ENCODE data around the gene OR10H1. TPM values are rescaled to one million over a fixed set of nuclear protein-coding genes. Genes with fewer than 3 reads are reported as not detected.
"Not testable (repeated sequence)": the region's sequence is repeated elsewhere in the genome, so short reads cannot be mapped to it uniquely, and the experiment has no call there.

The OR10H1 gene
- total RNA-seq, 1 experiment from 2014 or later = 0.17 TPM

GRCh38 chr19:15810335-15810734 lies 5.1 kb downstream of the OR10H1 start:
- ATAC-seq (peak; percentile 60), DNase-seq (ENCODE audit: low read depth, low spot score) (no peak)
- ChIA-PET CTCF (interaction anchor here (1.0 to 1.7 kb wide), 7 partner anchors 9 to 232 kb away, joined by 3 to 8 read pairs (median 4); partner anchors contain the start of gene CYP4F11), POLR2A (interaction anchor here (1.3 kb wide), 1 partner anchor 375 kb away, joined by 3 read pairs; the partner anchor contains the start of gene FAM32A), RAD21 (ENCODE audit: low non-redundant PET in 1 of 2, low total read pairs in 2 of 2, uncharacterized antibody in 2 of 2, unreplicated experiment in 2 of 2) (interaction anchor here (0.7 to 1.0 kb wide), 2 partner anchors 180 to 181 kb away, joined by 3 read pairs; no protein-coding TSS in a partner anchor)
- Histone ChIP-seq H4K20me1 (ENCODE audit: insufficient read depth) (no peaks in the 10 kb centered on the region), H3K9me3 (ENCODE audit: control insufficient read depth in 1 of 2, insufficient read depth in 1 of 2, low read depth in 1 of 2, low read length in 2 of 2) (no peaks in the 10 kb centered on the region), H3K36me3 (ENCODE audit: control insufficient read depth in 1 of 2, insufficient read depth in 2 of 2, low read length in 2 of 2) (no peaks in the 10 kb centered on the region), H3K9ac (ENCODE audit: low read length) (peak overlapping the region; percentile 12; the same call in 1 of the 2 replicates), H3K79me2 (ENCODE audit: insufficient read depth, low read length) (no peaks in the 10 kb centered on the region), H3K4me1 (ENCODE audit: control insufficient read depth in 1 of 2, insufficient read depth in 2 of 2, low read length in 2 of 2) (peaks cover 27 to 44% of the 10 kb centered on the region in 2 experiments), H2AFZ (ENCODE audit: low read depth, low read length, poor library complexity, severe bottlenecking) (peak overlapping the region; percentile 40), H3K4me3 (replicated peaks in 1 of 2; ENCODE audit: low read depth in 1 of 2, low read length in 2 of 2) (no peak overlapping the region), H3K9me2 (ENCODE audit: insufficient read depth) (no peaks in the 10 kb centered on the region), H3K27ac (ENCODE audit: low read depth, low read length) (no peak overlapping the region), H3K27me3 (ENCODE audit: insufficient read depth, low read length) (no peaks in the 10 kb centered on the region), H3K4me2 (ENCODE audit: low read length) (peak overlapping the region; percentile 45)
- intact Hi-C loops (cut with micrococcal nuclease) = loop anchor here (1.0 kb wide), 2 partner anchors 181 to 226 kb away; no protein-coding TSS in a partner anchor
- no TSS peak for BruUV-seq (replicated peaks)
- no peak for TF ChIP-seq ATF3 (IDR thresholded peaks at IDR 0.05)
- TF ChIP-seq CBX3 (IDR thresholded peaks at IDR 0.05; ENCODE audit: low read depth) = peak; percentile 28; the same call in 1 of the 2 replicates
- TF ChIP-seq EZH2phosphoT487 (IDR thresholded peaks at IDR 0.05; ENCODE audit: borderline replicate concordance) = no peak
- no peak for TF ChIP-seq YY1 (IDR thresholded peaks at IDR 0.05; ENCODE audit: extremely low read depth, insufficient replicate concordance, low read depth, low read length)
- TF ChIP-seq FOSL1 (IDR thresholded peaks at IDR 0.05; ENCODE audit: low read depth) = no peak
- TF ChIP-seq EZH2 (IDR thresholded peaks at IDR 0.05) = no peak
- TF ChIP-seq ZNF274 (IDR thresholded peaks at IDR 0.05; ENCODE audit: low read depth, low read length) = no peak
- TF ChIP-seq JUND (IDR thresholded peaks at IDR 0.05) = 0 out of 2 replicates have a peak, but pooled peaks have one; percentile 8
- TF ChIP-seq RAD21 (IDR thresholded peaks at IDR 0.05; ENCODE audit: low read depth) = peak; percentile 79
- peak; percentile 63 to 79 (median 67); a peak in 5 of 6 replicates for TF ChIP-seq CTCF (IDR thresholded peaks at IDR 0.05 in 2 of 3, conservative IDR thresholded peaks at IDR 0.05 in 1 of 3; ENCODE audit: borderline replicate concordance in 1 of 3, insufficient read depth in 1 of 3, low read depth in 2 of 3, low read length in 2 of 3)

GRCh38 chr19:15794279-15794678 lies 21.2 kb downstream of the OR10H1 start:
- H3K4me1 ChIP-seq (ENCODE audit: control insufficient read depth in 1 of 2, insufficient read depth in 2 of 2, low read length in 2 of 2); H3K79me2 ChIP-seq (ENCODE audit: insufficient read depth, low read length); H3K9me3 ChIP-seq (ENCODE audit: control insufficient read depth in 1 of 2, insufficient read depth in 1 of 2, low read depth in 1 of 2, low read length in 2 of 2); DNase-seq (ENCODE audit: low read depth, low spot score); H3K9me2 ChIP-seq (ENCODE audit: insufficient read depth); POLR2A ChIA-PET; H3K4me3 ChIP-seq (replicated peaks in 1 of 2; ENCODE audit: low read depth in 1 of 2, low read length in 2 of 2); intact Hi-C loops (cut with micrococcal nuclease); H2AFZ ChIP-seq (ENCODE audit: low read depth, low read length, poor library complexity, severe bottlenecking); RAD21 ChIA-PET (ENCODE audit: low non-redundant PET in 1 of 2, low total read pairs in 2 of 2, uncharacterized antibody in 2 of 2, unreplicated experiment in 2 of 2); BruUV-seq (replicated peaks); H4K20me1 ChIP-seq (ENCODE audit: insufficient read depth); H3K27ac ChIP-seq (ENCODE audit: low read depth, low read length); H3K4me2 ChIP-seq (ENCODE audit: low read length); H3K36me3 ChIP-seq (ENCODE audit: control insufficient read depth in 1 of 2, insufficient read depth in 2 of 2, low read length in 2 of 2); ATAC-seq; H3K27me3 ChIP-seq (ENCODE audit: insufficient read depth, low read length); H3K9ac ChIP-seq (ENCODE audit: low read length); CTCF ChIA-PET: not testable (repeated sequence)

Measured in HCT116 (cell line).